Amygdala (tissue), 56 donors: ENCODE data around the gene CCDC6.
A peak's percentile ranks its signal among the peaks of the same experiment; 100 is the strongest.

ENCODE experiments used
- DNase-seq, 56 donors: peaks; one replicate each; lab custom pipeline; 2025; lab: John Stamatoyannopoulos, UW

The CCDC6 gene

GRCh38 chr10:59907537-59907917 is 1.2 kb upstream of the CCDC6 start:
- no peak for DNase-seq

GRCh38 chr10:59905731-59906416 is 482 bp downstream of the CCDC6 start:
- peak in 4 of 56 donors; percentile 53 to 60 (median 54) for DNase-seq

- peak in 12 of 56 donors; percentile 14 to 53 (median 30) for DNase-seq
Observed at GRCh38 chr10:59905066-59905730, 1.2 kb downstream of the CCDC6 start.

GRCh38 chr10:59904426-59905065 is 1.8 kb downstream of the CCDC6 start:
- DNase-seq: peak in 1 of 56 donors; percentile 8

- DNase-seq: no peak
Observed at GRCh38 chr10:59903871-59904270, 2.5 kb downstream of the CCDC6 start.

GRCh38 chr10:59902016-59902415 is 4.3 kb downstream of the CCDC6 start:
- no peak for DNase-seq

GRCh38 chr10:59901470-59901869 is 4.9 kb downstream of the CCDC6 start:
- no peak for DNase-seq

GRCh38 chr10:59900048-59900727 is 6.2 kb downstream of the CCDC6 start:
- DNase-seq: no peak

GRCh38 chr10:59898125-59898835 is 8.1 kb downstream of the CCDC6 start:
- DNase-seq: peak in 2 of 56 donors; percentile 4 to 22

GRCh38 chr10:59896191-59896590 is 10.2 kb downstream of the CCDC6 start:
- peak in 6 of 56 donors; percentile 8 to 21 (median 18) for DNase-seq

GRCh38 chr10:59895629-59896116 is 10.7 kb downstream of the CCDC6 start:
- no peak for DNase-seq

- DNase-seq: peak in 41 of 56 donors; percentile 9 to 77 (median 45)
Observed at GRCh38 chr10:59894114-59894513, 12.2 kb downstream of the CCDC6 start.

- no peak for DNase-seq
Observed at GRCh38 chr10:59892697-59893096, 13.7 kb downstream of the CCDC6 start.

- no peak for DNase-seq
Observed at GRCh38 chr10:59891936-59892335, 14.4 kb downstream of the CCDC6 start.

GRCh38 chr10:59891349-59891748 is 15.0 kb downstream of the CCDC6 start:
- no peak for DNase-seq

GRCh38 chr10:59888781-59889435 is 17.4 kb downstream of the CCDC6 start:
- DNase-seq: no peak

GRCh38 chr10:59887972-59888640 is 18.2 kb downstream of the CCDC6 start:
- no peak for DNase-seq

- no peak for DNase-seq
Observed at GRCh38 chr10:59887006-59887405, 19.4 kb downstream of the CCDC6 start.
